Effector memory CD4-positive, alpha-beta T cell (primary cell): ENCODE results near the gene RELA.
A peak's percentile ranks its signal among the peaks of the same experiment; 100 is the strongest.

Source experiments
- DNase-seq, 3 donors: peaks; one replicate each; pipeline ENCODE4 v3.0.0-alpha.2; 2020
- H3K27ac ChIP-seq: 2 replicates; pipeline ENCODE4 v1.7.0; 2013; ENCODE audit warnings: mild to moderate bottlenecking, low read length, moderate library complexity; ENCODE audit not compliant: insufficient read depth, poor library complexity, severe bottlenecking
- H3K27me3 ChIP-seq: replicated peaks from 2 replicates; pipeline ENCODE4 v1.7.0; 2013; ENCODE audit warnings: mild to moderate bottlenecking, low read length; ENCODE audit not compliant: insufficient read depth, control insufficient read depth, poor library complexity, severe bottlenecking
- H3K36me3 ChIP-seq: 2 replicates; pipeline ENCODE4 v1.7.0; 2013; ENCODE audit warnings: mild to moderate bottlenecking, low read length, moderate library complexity; ENCODE audit not compliant: control insufficient read depth, insufficient read depth
- H3K4me1 ChIP-seq: 2 replicates; pipeline ENCODE4 v1.7.0; 2013; ENCODE audit warnings: low read length, mild to moderate bottlenecking; ENCODE audit not compliant: control insufficient read depth, insufficient read depth, poor library complexity, severe bottlenecking
- H3K4me3 ChIP-seq: 2 replicates; pipeline ENCODE4 v1.7.0; 2013; ENCODE audit warnings: low read length, low read depth, mild to moderate bottlenecking; ENCODE audit not compliant: insufficient read depth, poor library complexity, severe bottlenecking
- H3K9me3 ChIP-seq: 2 replicates; pipeline ENCODE4 v1.7.0; 2013; ENCODE audit warnings: mild to moderate bottlenecking, low read length, moderate library complexity; ENCODE audit not compliant: control insufficient read depth

Gene RELA

GRCh38 chr11:65615229-65615949, 47.3 kb downstream of the RELA start, which contains the start of gene PCNX3:
PCNX3 (plus strand) TSS chr11:65615776; CDS start chr11:65616312, 536 bp downstream.
- H3K27ac ChIP-seq = peak within 1 kb of the TSS; percentile 96
- no peaks in the 10 kb centered on the region for H3K9me3 ChIP-seq
- peaks cover 48% of the 10 kb centered on the region for H3K4me1 ChIP-seq
- no peaks in the 10 kb centered on the region for H3K27me3 ChIP-seq
- peak within 1 kb of the TSS; percentile 85 for H3K4me3 ChIP-seq
- peak; percentile 100 for DNase-seq
- peaks cover 34% of the 10 kb centered on the region for H3K36me3 ChIP-seq

GRCh38 chr11:65613091-65613928, 49.4 kb downstream of the RELA start:
- no peaks in the 10 kb centered on the region for H3K9me3 ChIP-seq
- H3K4me1 ChIP-seq = peaks cover 49% of the 10 kb centered on the region
- H3K27me3 ChIP-seq = no peaks in the 10 kb centered on the region
- H3K36me3 ChIP-seq = peaks cover 26% of the 10 kb centered on the region
- peak overlapping the region; percentile 85 for H3K4me3 ChIP-seq
- DNase-seq = no peak
- peak overlapping the region; percentile 96 for H3K27ac ChIP-seq

GRCh38 chr11:65612691-65613090, 50.0 kb downstream of the RELA start:
- DNase-seq = no peak
- Histone ChIP-seq H3K4me3 (peak overlapping the region; percentile 85), H3K27ac (peak overlapping the region; percentile 96), H3K9me3 (no peaks in the 10 kb centered on the region), H3K27me3 (no peaks in the 10 kb centered on the region), H3K36me3 (peaks cover 26% of the 10 kb centered on the region), H3K4me1 (peaks cover 49% of the 10 kb centered on the region)

GRCh38 chr11:65611758-65612603, 50.7 kb downstream of the RELA start:
- Histone ChIP-seq H3K27ac (peak overlapping the region; percentile 96), H3K36me3 (peaks cover 26% of the 10 kb centered on the region), H3K4me3 (peak overlapping the region; percentile 85), H3K27me3 (no peaks in the 10 kb centered on the region), H3K9me3 (no peaks in the 10 kb centered on the region), H3K4me1 (peaks cover 44% of the 10 kb centered on the region)
- no peak for DNase-seq

GRCh38 chr11:65611028-65611757, 51.5 kb downstream of the RELA start:
- Histone ChIP-seq H3K36me3 (peaks cover 33% of the 10 kb centered on the region), H3K9me3 (no peaks in the 10 kb centered on the region), H3K27ac (peak overlapping the region; percentile 96), H3K27me3 (no peaks in the 10 kb centered on the region), H3K4me1 (peaks cover 36% of the 10 kb centered on the region), H3K4me3 (peak overlapping the region; percentile 31)
- DNase-seq = no peak

GRCh38 chr11:65610404-65610803, 52.3 kb downstream of the RELA start:
- Histone ChIP-seq H3K27ac (peak overlapping the region; percentile 96), H3K4me3 (no peak overlapping the region), H3K27me3 (no peaks in the 10 kb centered on the region), H3K36me3 (peaks cover 40% of the 10 kb centered on the region), H3K4me1 (peaks cover 36% of the 10 kb centered on the region), H3K9me3 (no peaks in the 10 kb centered on the region)
- no peak for DNase-seq

- peaks cover 36% of the 10 kb centered on the region for H3K4me1 ChIP-seq
- no peak overlapping the region for H3K4me3 ChIP-seq
- H3K36me3 ChIP-seq = peaks cover 47% of the 10 kb centered on the region
- H3K27ac ChIP-seq = no peak overlapping the region
- DNase-seq = no peak
- H3K27me3 ChIP-seq = no peaks in the 10 kb centered on the region
- H3K9me3 ChIP-seq = no peaks in the 10 kb centered on the region
Observed at GRCh38 chr11:65609665-65610064, 53.1 kb downstream of the RELA start.

GRCh38 chr11:65609229-65609628, 53.5 kb downstream of the RELA start:
- H3K27me3 ChIP-seq = no peaks in the 10 kb centered on the region
- H3K9me3 ChIP-seq = no peaks in the 10 kb centered on the region
- no peak overlapping the region for H3K4me3 ChIP-seq
- DNase-seq = no peak
- H3K36me3 ChIP-seq = peaks cover 51% of the 10 kb centered on the region
- no peak overlapping the region for H3K27ac ChIP-seq
- H3K4me1 ChIP-seq = peaks cover 36% of the 10 kb centered on the region
